Measurements from ENCODE around the gene STAMBP. TPM values are rescaled to one million over a fixed set of nuclear protein-coding genes. Genes with fewer than 3 reads are reported as not detected.

STAMBP gene
- total and polyA plus RNA-seq, 9 of the 15 experiments (the other 6 are each of a cell fraction or from before 2014, with no cell fraction given), result 36.9 to 75.2 (median 48.8) TPM

DNA sequence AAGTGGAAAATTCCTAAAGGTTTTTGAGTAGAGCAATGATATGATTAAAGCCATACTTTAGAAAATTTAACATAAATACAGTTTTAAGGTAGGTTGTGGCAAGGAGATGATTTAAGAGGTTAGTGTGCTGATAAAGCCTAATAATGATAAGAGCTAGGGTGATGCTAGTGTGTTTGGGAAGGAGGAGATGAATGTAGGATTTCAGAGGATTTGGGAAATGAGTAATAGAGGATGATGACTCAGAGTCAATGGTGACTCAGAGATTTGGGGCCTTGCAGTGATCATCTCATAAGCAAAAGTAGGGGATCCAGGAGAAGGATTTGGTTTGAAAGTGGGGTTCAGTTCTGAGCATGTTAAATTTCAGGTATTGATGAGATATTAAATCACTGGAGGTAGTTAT, 23.3 kb downstream of the STAMBP start (continued):
- TF ChIP-seq SPI1 (IDR thresholded peaks at IDR 0.05; ENCODE audit: borderline replicate concordance, low read depth, low read length), result no peak
- no peak for TF ChIP-seq SMAD1 (IDR thresholded peaks at IDR 0.05; ENCODE audit: low read depth, low read length, partially characterized antibody)
- no peak for TF ChIP-seq IRF2 (CRISPR knock-in tag; IDR thresholded peaks at IDR 0.05)
- no peak for TF ChIP-seq CGGBP1 (CRISPR knock-in tag; IDR thresholded peaks at IDR 0.05)
- peak; percentile 63 for TF ChIP-seq MEIS2 (IDR thresholded peaks at IDR 0.05; ENCODE audit: partially characterized antibody)
- TF ChIP-seq ZNF224 (CRISPR knock-in tag; IDR thresholded peaks at IDR 0.05), result no peak
- TF ChIP-seq ZNF764 (CRISPR knock-in tag; IDR thresholded peaks at IDR 0.05; ENCODE audit: low read depth), result no peak
- TF ChIP-seq, protein P1, sequence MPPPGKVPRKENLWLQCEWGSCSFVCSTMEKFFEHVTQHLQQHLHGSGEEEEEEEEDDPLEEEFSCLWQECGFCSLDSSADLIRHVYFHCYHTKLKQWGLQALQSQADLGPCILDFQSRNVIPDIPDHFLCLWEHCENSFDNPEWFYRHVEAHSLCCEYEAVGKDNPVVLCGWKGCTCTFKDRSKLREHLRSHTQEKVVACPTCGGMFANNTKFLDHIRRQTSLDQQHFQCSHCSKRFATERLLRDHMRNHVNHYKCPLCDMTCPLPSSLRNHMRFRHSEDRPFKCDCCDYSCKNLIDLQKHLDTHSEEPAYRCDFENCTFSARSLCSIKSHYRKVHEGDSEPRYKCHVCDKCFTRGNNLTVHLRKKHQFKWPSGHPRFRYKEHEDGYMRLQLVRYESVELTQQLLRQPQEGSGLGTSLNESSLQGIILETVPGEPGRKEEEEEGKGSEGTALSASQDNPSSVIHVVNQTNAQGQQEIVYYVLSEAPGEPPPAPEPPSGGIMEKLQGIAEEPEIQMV (tag; conservative IDR thresholded peaks at IDR 0.05; ENCODE audit: low read depth), result no peak
- TF ChIP-seq, protein P2, sequence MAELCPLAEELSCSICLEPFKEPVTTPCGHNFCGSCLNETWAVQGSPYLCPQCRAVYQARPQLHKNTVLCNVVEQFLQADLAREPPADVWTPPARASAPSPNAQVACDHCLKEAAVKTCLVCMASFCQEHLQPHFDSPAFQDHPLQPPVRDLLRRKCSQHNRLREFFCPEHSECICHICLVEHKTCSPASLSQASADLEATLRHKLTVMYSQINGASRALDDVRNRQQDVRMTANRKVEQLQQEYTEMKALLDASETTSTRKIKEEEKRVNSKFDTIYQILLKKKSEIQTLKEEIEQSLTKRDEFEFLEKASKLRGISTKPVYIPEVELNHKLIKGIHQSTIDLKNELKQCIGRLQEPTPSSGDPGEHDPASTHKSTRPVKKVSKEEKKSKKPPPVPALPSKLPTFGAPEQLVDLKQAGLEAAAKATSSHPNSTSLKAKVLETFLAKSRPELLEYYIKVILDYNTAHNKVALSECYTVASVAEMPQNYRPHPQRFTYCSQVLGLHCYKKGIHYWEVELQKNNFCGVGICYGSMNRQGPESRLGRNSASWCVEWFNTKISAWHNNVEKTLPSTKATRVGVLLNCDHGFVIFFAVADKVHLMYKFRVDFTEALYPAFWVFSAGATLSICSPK (IDR thresholded peaks at IDR 0.05; ENCODE audit: borderline replicate concordance), result no peak
- no peak for TF ChIP-seq HDAC8 (tag; IDR thresholded peaks at IDR 0.05)
- no peak for TF ChIP-seq HOXB6 (CRISPR knock-in tag; IDR thresholded peaks at IDR 0.05; ENCODE audit: borderline replicate concordance)
- no peak for TF ChIP-seq HNRNPL (IDR thresholded peaks at IDR 0.05; ENCODE audit: low read depth, low read length)
- TF ChIP-seq ZNF717 (CRISPR knock-in tag; IDR thresholded peaks at IDR 0.05), result no peak
- TF ChIP-seq MTA1 (IDR thresholded peaks at IDR 0.05; ENCODE audit: borderline replicate concordance), result 0 out of 2 replicates have a peak, but pooled peaks have one; percentile 25
- peak; percentile 79 for TF ChIP-seq DPF2 (IDR thresholded peaks at IDR 0.05)
- TF ChIP-seq ZNF699 (CRISPR knock-in tag; IDR thresholded peaks at IDR 0.05; ENCODE audit: insufficient replicate concordance), result no peak
- TF ChIP-seq RNF2 (IDR thresholded peaks at IDR 0.05), result no peak
- TF ChIP-seq GABPA (tag; conservative IDR thresholded peaks at IDR 0.05; ENCODE audit: low read depth), result no peak
- TF ChIP-seq ZNF217 (CRISPR knock-in tag; IDR thresholded peaks at IDR 0.05), result no peak
- no peak for TF ChIP-seq IFI16 (CRISPR knock-in tag; IDR thresholded peaks at IDR 0.05)
- TF ChIP-seq SIRT6 (IDR thresholded peaks at IDR 0.05; ENCODE audit: low read depth, low read length), result no peak
